NCI-H82 (cell line): Measurements from ENCODE around the gene CFAP97D1.

Source experiments
- DNase-seq: peaks from one replicate; lab custom pipeline; 2025; lab: John Stamatoyannopoulos, UW

Gene CFAP97D1

DNA sequence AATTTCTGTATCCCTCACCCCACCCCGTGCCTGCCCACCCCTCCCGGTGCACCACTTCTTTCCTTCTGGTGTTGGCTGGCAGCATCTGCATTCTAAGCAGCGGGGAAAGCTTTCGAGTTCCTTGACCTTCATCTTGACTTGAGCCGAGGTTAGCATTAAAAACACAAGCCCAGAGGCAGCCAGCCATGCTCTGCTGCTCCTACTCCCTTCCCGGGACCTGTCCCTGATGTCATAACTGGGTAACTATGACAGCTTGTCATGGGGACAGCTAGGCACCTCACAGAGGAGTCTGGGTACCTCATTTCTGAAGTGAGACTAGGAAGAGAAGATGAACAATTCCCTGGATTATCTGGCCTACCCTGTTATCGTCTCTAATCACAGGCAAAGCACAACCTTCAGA lies at the start of gene CFAP97D1:
TSS of gene CFAP97D1 (plus strand) at position 301 of the 400 bp plus-strand sequence. CDS start at position 329, 28 bp downstream.
- DNase-seq, result no peak

DNA sequence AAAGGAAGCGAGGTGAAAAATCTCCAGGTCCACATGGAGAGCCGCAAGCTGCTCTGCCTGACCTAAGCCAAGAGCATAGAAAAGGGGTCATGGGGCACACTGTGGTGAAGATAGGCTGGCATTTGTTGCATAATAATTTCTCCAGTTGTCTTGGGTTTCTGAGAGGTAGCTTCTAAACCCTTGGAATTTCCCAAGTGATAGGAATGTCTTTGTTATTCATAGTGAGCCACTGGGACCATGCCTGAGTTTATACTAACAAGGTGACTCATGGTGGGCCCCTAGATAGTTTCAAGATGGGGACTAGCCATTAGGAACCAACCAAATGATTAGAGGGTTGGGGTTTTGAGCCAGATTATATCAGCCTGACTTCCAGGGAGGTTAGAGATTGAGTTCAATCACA lies 47.3 kb upstream of the CFAP97D1 start:
- DNase-seq, result no peak

DNA sequence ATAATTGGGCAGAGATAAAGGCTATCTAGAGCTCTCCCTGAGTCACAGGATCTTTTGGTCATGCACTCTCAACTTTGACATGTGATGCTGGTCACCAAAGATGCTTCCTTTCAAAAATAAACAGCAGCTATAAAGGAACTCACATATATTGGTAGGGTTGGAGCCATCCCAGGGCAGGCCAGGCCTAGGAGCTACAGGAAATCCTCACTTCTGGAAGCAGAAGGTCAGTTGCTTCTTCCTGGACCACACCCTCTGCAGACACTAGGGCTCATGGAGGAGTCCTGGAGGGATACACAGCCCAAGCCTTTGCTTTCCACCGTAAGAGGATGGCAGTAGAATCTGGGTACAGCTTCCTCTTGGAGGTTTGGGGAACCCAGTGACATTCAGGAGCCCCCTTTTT lies 46.3 kb upstream of the CFAP97D1 start:
- no peak for DNase-seq

DNA sequence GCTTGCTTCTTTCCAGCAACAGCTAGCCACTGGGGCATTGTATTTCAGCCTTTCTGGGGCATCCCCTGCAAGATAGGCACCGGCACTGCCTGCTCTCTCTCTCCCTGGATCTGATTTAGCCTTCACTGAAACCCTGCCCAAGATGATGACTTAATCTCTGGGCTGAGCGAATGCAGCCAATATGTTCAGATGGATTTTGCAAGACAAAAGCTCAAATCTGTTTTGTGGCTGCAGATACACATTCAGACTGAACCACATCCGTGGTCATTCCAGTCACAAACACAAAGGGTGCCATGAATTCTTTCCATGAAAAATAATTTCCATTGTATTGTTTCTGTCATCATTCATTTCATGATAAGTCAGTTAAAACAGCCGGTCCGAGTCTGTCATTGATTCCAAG lies 45.9 kb upstream of the CFAP97D1 start:
- DNase-seq, result no peak

DNA sequence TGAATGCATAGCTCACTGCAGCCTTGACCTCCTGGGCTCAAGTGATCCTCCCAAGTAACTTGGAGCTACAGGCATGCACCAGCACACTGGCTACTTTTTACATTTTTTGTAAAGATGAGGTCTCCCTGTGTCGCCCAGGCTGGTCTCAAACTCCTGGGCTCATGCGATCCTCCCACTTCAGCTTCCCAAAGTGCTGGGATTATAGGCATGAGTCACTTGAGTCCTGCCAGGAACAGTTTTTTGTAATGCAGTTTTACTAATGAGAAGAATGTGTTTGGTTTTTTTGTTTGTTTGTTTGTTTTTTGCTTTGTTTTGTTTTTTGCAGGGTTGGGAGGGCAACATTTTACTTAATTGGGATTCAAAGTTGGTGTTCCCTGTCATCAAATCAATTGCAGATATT lies 43.8 kb upstream of the CFAP97D1 start:
- DNase-seq, result no peak

DNA sequence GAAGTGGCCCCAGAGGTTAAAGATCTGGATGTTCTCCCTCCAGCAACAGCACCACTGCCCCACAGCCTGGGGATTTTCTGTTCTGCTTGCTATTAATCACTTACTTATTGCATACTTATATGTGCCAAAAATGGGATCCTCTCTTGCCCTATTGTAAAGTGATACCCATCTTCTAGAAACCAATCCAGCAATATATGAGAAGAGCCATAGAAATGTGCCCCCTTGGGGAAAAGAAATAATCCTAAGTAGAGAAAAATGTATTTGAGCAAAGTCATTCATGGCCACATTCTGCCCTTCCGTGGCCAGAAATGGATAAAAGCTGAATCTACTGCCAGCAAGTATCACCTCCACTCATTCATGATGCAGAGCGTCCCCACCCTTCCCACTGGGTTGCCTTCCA lies 42.5 kb upstream of the CFAP97D1 start:
- DNase-seq, result no peak

DNA sequence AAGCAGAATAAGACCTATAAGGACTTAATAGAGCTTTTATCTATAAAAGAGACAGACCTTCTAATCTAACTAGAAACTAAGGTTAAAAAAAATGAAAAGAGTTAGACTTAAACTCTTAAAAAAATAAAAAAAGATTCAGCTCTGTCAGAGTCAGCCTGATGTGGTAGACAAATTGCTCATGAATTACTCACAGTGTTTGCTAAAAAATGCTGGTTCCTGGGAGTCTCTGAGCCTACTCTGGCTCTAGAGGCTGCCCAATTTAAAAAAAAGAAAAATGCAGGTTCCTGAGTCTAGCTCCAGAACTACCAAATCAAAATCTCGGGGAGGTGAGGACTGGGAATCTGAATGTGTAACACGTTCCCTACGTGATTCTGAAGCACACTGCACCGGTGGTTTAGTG lies 39.7 kb upstream of the CFAP97D1 start:
- no peak for DNase-seq

DNA sequence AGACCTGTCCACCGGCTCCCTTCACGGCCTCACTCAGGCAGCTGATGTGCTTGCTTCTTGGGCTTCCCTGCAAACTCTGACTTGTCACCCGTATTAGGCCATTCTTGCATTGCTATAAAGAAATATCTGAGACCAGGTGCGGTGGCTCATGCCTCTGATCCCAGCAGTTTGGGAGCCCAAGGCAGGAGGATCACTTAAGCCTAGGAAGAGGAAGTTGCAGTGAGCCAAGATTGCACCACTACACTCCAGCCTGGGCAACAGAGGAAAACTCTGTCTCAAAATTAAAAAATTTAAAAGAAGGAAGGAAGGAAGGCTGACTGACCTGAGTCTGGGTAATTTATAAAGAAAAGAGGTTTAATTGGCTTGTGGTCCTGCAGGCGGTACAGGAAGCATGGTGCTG lies 38.6 kb upstream of the CFAP97D1 start:
- no peak for DNase-seq

DNA sequence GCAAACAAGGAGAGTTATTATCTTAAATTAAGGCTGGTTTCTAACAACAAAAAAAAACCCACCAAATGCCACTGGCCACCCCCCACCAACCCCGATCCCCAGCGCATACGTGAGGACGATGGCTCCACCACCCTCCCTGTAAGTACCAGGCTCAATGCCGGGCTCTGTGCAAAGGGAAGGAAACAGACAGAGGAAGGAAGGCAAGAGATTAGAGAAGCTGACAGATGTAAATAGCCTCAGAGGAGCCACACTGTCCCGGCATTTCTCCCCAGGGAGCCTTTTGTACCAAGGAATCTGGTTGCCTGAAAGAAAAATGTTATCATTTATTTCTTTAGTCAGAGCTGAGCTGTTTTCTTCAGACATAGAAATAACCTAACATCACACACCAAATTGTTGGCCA lies 34.7 kb upstream of the CFAP97D1 start:
- DNase-seq, result peak; percentile 90

DNA sequence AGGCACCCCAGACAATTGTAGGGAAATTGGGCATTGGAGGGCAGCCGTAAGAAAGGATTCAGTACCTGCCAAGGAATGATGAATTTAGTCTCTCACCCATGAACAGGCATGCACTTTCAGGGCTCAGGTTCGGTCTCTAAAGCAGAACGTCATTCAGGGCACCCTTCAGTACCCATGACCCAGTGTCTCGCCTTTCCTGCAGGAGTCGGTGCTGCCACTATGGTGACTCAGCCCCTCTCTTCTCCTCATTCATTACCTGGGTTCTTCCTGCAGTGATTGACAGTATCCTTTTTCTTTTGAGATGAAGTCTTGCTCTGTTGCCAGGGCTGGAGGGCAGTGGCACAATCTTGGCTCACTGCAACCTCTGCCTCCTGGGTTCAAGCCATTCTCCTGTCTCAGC lies 30.1 kb upstream of the CFAP97D1 start:
- no peak for DNase-seq

DNA sequence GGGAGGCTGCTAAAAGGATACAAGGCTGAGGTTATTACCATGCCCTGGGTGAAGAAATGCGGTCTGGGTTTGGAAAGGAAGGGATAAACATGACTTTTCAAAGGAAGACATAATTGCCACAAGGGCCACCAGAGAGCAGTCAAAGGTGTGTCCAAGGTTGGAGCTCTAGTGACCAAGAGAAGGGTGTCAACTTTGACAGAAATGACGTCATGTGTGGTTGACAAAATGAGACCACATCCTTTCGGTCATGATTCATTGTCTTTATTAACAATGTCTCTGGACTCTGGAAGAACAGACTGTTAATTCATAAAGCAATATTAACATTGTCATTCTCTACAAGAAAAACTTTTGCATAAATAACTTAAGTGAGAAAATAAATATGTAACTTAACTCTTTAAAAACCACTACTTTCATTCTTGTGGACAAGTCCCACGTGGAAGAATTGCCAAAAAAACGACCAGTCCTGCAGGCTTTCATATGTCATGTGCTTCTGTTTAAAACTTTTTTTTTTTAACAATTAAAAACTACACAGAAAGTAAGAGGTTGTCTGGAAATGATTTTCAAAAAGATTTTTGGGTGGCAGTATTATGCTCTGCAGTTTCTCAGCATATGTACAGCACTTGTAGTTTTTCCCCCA lies 26.6 kb upstream of the CFAP97D1 start:
- DNase-seq, result no peak

DNA sequence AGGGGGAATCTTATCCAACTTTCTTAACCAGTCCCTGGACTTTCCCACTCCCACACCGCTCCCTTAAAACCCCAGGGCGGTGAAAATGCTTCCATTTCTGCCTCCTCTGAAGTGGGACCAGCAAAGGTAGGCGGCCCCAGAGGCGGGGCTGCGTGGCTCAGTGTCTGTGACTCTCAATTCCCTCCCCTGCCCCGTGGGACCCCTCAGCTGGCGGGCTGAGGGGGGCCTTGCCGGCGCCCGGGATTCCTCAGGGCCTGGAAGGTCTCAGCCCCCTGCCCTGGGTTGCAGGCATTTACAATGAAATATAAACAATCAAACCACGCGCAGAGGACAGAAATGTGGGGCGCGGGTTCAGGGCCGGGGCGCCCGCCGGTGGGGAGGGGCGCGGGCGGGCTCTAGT lies 25.3 kb upstream of the CFAP97D1 start:
- no peak for DNase-seq

DNA sequence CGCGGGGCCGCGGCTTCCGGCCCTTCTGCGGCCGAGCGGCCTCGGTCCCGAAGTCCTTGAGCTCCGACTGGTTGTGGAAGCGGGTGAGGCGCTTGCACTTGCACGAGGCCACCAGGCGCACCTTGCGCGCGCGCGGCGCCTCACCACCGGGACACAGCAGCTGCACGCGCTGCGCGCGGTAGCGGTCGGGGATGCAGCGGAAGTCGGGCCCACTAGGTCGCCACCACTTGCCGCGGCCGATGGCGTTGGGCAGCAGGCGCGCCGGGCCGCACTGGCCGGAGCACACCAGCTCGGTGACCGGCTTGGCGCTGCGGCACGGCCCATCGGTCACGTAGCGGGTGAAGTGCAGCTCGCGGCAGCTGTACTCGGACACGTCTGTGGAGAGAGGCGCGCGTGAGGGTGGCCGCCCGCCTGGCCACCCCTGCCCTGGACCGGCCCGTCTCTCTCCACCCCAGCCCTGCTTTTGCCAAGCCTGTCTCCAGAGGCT lies 24.8 kb upstream of the CFAP97D1 start:
- peak; percentile 28 for DNase-seq

DNA sequence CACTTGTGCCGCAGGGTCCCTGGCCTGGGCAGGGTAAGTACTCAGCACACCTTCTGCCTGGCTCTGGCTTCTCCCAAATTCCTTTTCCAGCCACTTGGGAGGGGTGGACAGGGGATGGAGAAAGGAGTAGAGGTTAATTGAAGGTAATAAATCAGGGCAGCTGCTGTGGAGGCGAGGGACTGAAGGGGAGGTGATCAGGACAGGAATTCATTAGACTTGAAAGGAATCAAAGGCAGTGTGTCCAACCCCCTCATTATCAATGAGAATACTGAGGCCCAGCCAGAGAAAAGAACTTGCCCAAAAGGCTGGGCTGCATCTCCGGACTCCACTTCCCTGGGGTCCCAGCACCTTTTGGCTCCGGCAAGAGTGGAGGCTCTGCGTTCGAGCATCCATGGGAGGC lies 24.0 kb upstream of the CFAP97D1 start:
- no peak for DNase-seq

DNA sequence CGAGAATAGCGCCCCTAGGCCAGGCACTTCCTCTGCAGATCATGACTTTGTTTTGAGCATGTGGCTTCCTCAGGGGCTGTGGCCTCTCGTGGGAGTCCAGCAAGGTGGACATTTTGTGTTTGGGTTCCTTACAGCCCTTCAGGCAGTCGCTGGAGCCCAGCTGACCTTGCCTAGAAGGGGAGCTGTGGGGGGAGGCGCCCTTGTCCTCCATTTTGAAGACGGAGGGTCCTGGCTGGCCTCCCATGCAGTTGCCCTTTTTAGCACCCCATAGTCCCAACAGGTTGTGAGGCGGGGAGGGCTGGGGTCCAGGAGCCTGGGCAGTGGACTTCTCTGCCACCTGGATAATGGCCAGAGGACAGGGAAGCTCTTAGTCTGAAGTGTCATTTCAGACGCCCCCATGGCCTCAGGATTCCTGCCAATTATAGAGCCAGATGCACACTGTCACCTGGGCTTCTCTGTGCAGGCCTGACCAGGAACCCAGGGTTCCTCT lies 23.0 kb upstream of the CFAP97D1 start:
- no peak for DNase-seq

DNA sequence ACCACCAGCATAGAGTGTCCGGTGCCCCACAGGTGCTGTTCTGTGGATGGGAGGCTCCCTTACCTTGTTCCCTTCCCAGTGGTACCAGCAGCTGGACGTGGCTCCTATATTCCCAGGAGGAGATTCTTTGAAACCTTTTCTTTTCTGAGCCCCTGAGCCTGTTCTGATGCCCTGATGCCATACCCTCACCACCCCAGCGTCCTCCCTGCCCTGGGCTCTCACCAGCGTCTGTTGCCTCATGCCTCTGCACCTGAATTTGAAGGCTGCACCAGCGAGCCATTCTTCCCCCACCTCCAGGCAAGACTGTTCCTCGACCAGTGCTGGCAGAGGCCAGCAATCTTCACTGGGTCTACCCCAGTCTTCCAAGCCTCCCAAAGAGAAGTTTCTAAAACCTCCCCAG lies 22.1 kb upstream of the CFAP97D1 start:
- no peak for DNase-seq

DNA sequence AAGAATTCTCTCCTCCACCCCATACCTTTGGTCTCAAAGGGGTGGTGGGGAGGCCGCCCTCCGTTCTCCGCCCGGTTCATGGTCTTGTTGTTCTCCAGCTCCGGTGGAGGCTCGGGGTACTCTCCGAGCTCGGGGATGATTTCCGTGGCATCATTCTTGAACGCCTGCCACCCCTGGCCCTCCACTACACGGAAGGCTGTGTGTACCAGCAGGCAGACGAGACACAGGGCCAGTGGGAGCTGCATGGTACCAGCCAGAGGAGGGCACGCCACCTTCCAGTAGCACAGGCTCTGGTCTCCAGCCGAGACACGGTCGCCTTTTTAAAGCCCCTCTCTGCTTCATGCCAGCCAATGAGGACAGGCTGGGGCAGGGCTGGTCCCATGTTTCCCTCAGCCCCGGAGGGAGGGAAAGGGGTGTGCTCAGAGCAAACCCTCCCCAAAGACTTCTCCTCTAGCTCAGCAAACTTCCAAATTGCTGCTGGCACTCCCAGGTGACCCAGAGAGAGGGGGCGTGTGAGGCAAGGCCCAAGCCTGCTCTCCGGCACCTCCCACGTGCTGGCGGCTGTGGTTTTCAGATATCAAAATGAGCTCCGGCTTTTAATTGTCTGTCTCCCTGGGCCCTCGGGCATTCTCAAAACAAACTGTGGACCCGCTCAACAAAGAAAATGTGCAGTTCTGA lies 21.6 kb upstream of the CFAP97D1 start, which contains the start of gene SOST:
TSS of gene SOST (minus strand) at position 295 of the 678 bp plus-strand sequence. CDS start at position 245, 50 bp downstream.
- DNase-seq, result no peak

DNA sequence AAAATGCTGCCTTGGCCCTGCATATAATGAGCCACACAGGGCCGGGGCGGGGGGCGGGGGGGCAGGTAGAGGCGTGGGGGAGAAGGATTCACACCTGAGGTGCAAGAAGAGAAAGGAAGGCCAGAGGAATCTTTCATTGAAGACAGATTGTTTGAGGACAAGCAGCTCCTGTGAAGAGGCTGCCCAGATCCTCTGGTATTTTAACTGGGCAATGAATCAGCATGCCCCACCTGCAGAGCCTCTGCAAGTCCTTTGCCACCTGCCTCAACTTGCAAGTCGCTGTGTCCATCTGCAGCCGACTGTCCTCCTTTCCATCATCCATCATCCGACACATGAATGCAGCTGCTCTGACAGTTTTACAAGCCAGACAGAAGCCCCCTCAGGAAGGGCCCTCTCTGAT lies 20.4 kb upstream of the CFAP97D1 start:
- no peak for DNase-seq

DNA sequence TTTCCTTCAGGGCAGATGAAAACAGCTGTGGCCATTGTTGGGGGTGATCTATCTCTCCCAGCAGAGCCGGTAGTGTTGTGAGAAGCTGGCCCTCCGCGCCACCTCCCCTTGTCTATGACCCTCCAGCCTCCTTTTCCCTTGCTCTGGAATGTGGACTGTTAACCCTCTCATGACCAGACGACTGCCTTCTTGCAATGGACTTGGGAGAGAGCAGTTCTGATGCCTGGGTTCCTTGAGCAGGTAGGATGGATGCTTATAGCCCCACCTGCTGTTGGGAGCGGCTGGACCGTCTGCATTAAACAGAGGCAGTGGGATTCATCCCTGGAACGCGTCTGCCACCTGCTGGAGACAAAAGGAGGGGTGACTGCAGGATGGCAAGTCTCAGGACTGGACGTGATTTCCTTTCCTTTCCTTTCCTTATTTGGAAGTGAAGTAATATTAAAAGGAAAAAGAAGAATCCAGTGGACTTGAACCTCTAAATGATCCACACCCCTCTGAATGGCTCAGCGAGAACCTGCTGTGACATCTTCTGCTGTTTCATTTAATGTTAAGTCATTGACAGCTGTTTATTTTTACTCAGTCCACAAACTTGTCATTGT lies 19.9 kb upstream of the CFAP97D1 start:
- DNase-seq, result peak; percentile 96

DNA sequence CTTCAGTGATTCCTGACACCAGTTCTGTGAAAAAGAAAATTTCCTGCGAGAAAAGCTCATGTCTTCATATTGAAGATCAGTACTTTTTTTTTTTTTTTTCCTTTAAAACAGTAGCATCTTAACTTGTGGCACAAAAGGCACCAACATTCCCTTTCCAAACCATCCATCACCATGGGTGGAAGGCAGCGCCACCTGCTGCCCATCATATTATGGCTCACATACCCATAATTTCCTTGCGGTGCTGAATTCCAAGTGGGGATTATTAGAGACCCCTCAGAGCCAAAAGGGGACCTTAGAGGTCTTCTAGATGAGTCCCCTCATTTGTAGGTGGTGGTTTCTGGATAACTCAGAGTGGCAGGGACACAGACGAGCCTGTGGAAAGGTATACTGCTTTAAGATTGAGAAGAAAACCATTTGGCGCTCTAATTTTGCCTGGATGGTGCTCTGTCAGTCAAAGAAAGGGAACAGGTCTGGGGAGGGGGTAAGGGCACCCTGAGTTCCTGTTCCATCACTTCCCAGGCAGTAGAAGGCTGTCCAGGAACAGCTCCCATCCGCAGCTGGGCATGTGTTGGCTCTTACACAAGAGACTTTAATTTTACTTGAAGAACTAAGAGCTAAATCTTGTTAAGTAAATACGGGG lies 13.7 kb upstream of the CFAP97D1 start:
- peak; percentile 72 for DNase-seq

DNA sequence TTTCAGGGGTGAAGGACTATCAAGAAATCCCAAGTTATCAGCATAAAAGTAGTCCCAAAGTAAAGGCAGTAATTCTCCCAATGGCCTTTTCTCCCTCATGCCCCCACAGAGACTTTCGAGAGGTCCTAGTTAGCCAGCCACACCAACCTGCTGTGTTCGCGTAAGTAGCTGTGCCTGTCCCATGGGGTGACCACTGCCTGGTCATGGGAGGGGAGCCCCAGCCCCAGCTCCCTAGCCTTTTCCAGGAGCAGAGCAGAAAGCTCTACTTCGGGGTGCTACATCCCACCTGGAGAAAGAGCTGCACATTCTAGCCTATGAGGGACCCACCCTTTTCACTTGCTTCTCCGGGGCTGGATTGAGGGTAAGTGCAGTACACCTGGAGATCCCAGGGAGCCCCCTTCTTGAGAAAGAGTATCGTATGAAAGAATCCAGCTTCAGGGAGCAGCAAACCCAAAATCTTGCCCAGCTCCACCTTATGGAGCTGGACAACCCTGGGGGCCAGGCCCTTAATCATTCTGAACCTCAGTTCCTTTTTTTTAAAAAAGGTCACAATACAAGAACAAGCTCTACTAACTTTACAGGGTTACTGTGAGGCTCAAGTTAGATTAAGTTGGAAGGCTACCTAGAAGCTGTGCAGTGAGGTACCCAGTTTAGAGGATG lies 13.1 kb upstream of the CFAP97D1 start:
- DNase-seq, result no peak

DNA sequence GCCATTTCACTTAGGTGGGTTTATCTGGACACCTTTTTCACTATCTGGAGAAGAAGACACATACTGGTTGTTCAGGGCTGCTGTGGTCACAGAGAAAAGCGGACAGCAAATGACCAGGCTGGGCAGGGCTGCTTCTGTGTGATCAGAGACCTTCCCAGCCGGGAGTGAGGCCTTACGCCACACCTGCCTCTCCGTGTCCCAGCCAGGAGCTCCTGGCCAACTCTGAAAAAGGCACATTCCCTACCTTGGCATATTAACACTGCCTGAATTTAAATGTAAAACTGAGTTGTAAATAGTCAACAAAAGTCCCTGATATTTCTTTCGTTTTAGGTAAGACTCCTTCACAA lies 12.5 kb upstream of the CFAP97D1 start:
- no peak for DNase-seq
